ENCODE results near the gene DLX4.

Gene DLX4

GRCh38 chr17:50021681-50022370, 52.8 kb downstream of the DLX4 start:
- no peak for DNase-seq

- DNase-seq = no peak
Observed at GRCh38 chr17:50022463-50023130, 53.6 kb downstream of the DLX4 start.

DNA sequence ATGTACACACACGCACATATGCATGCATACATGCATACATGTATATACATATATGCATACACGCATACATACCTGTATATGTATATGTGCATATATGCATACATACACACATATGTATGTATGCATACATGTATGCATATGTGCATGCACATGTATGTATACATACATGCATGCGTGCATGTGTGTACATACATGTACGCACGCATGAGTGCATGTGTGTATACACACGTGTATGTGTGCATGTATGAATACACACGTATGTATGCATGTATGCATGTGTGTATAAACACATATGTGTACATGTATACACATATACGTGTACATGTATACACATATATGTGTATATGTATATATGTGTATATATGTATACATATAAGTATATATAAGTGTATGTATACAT, 54.5 kb downstream of the DLX4 start:
- no peak for DNase-seq

Measured in activated CD4-positive, CD25-positive, alpha-beta regulatory T cell (primary cell).